B cell (primary cell): ENCODE data around the gene DNAJB1.

Experiments
- EZH2 ChIP-seq: IDR thresholded peaks from 2 replicates; pipeline ENCODE4 v1.6.1; 2012; ENCODE audit warnings: borderline replicate concordance, low read depth, mild to moderate bottlenecking, moderate library complexity, low read length; ENCODE audit not compliant: insufficient read depth, poor library complexity, severe bottlenecking
- TF ChIP-seq, protein P1 (sequence below): fragments of 200-600 bp; IDR thresholded peaks from one replicate; pipeline ENCODE4 v1.8.0; 2022; ENCODE audit warnings: antibody characterized with exemption, mild to moderate bottlenecking

DNA sequence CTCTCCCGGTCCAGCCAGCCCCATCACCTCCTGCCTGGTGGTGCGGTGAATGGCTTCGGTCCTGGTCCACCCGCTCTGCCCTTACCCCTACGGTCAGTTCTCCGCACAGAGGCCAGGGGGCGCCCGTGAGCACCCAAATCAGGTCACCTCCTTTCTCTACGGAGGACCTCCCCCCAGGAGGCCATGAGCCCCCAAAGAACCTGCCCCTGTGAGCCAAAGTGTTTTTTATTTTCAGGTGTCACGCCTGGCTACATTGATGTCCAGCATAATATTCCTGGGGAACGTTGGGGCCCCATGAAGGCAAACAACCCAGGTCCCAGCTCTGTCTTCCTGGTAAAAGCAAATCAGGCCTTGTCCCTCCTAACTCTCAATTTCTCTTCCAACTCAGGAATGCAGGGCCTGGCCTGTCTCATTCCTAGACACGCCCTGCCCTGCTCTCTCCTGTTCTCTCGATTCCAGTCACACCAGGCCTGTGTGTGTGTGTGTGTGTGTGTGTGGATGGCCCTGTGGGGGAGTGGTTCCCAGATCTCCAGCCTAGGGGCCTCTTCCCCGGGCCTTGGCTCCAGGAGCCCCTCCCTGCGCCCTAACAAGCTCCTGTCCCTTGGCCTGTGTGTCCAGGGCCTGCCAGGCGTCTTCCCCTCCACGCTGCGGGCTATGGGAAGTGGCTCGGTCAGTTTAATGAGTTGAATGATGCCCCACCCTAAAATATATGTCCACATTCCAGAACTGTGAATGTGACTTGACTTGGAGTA is 12.5 kb downstream of the DNAJB1 start:
- TF ChIP-seq, protein P1, sequence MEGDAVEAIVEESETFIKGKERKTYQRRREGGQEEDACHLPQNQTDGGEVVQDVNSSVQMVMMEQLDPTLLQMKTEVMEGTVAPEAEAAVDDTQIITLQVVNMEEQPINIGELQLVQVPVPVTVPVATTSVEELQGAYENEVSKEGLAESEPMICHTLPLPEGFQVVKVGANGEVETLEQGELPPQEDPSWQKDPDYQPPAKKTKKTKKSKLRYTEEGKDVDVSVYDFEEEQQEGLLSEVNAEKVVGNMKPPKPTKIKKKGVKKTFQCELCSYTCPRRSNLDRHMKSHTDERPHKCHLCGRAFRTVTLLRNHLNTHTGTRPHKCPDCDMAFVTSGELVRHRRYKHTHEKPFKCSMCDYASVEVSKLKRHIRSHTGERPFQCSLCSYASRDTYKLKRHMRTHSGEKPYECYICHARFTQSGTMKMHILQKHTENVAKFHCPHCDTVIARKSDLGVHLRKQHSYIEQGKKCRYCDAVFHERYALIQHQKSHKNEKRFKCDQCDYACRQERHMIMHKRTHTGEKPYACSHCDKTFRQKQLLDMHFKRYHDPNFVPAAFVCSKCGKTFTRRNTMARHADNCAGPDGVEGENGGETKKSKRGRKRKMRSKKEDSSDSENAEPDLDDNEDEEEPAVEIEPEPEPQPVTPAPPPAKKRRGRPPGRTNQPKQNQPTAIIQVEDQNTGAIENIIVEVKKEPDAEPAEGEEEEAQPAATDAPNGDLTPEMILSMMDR, result peak; percentile 78
- no peak for TF ChIP-seq EZH2
